ENCODE results near the gene ETV3L. TPM values are rescaled to one million over a fixed set of nuclear protein-coding genes. Genes with fewer than 3 reads are reported as not detected.

Gene ETV3L
- total RNA-seq, 1 donor from 2014 or later: not detected

GRCh38 chr1:157133426-157133825 is 33.8 kb upstream of the ETV3L start:
- H3K9me3 ChIP-seq (ENCODE audit: control insufficient read depth in 3 of 3, low read length in 3 of 3): no peaks in the 10 kb centered on the region
- H3K4me3 ChIP-seq (ENCODE audit: low read length in 3 of 3): no peak overlapping the region
- H3K27ac ChIP-seq (ENCODE audit: low read depth, low read length): no peak overlapping the region
- no peaks in the 10 kb centered on the region for H3K27me3 ChIP-seq (ENCODE audit: control insufficient read depth in 3 of 3, insufficient read depth in 3 of 3, low read length in 3 of 3)
- peaks cover 14 to 24% (median 17%) of the 10 kb centered on the region in 3 donors for H3K4me1 ChIP-seq (ENCODE audit: control insufficient read depth in 3 of 3, insufficient read depth in 3 of 3, low read length in 3 of 3)
- H3K9ac ChIP-seq (ENCODE audit: low read depth in 1 of 3, low read length in 3 of 3): no peak overlapping the region
- H3K36me3 ChIP-seq (ENCODE audit: control insufficient read depth in 3 of 3, insufficient read depth in 3 of 3, low read length in 3 of 3): peaks cover 33 to 65% (median 62%) of the 10 kb centered on the region in 3 donors

- H3K4me3 ChIP-seq (ENCODE audit: low read length in 3 of 3): no peak overlapping the region
- peaks cover 14 to 22% (median 17%) of the 10 kb centered on the region in 3 donors for H3K4me1 ChIP-seq (ENCODE audit: control insufficient read depth in 3 of 3, insufficient read depth in 3 of 3, low read length in 3 of 3)
- H3K27me3 ChIP-seq (ENCODE audit: control insufficient read depth in 3 of 3, insufficient read depth in 3 of 3, low read length in 3 of 3): no peaks in the 10 kb centered on the region
- H3K9me3 ChIP-seq (ENCODE audit: control insufficient read depth in 3 of 3, low read length in 3 of 3): no peaks in the 10 kb centered on the region
- peaks cover 36 to 71% (median 66%) of the 10 kb centered on the region in 3 donors for H3K36me3 ChIP-seq (ENCODE audit: control insufficient read depth in 3 of 3, insufficient read depth in 3 of 3, low read length in 3 of 3)
- H3K27ac ChIP-seq (ENCODE audit: low read depth, low read length): no peak overlapping the region
- no peak overlapping the region for H3K9ac ChIP-seq (ENCODE audit: low read depth in 1 of 3, low read length in 3 of 3)
These were observed 33.1 kb upstream of the ETV3L start for GRCh38 chr1:157132616-157133167.

- H3K27ac ChIP-seq (ENCODE audit: low read depth, low read length): no peak overlapping the region
- H3K27me3 ChIP-seq (ENCODE audit: control insufficient read depth in 3 of 3, insufficient read depth in 3 of 3, low read length in 3 of 3): no peaks in the 10 kb centered on the region
- H3K4me1 ChIP-seq (ENCODE audit: control insufficient read depth in 3 of 3, insufficient read depth in 3 of 3, low read length in 3 of 3): peaks cover 12 to 16% (median 13%) of the 10 kb centered on the region in 3 donors
- H3K9ac ChIP-seq (ENCODE audit: low read depth in 1 of 3, low read length in 3 of 3): no peak overlapping the region
- H3K9me3 ChIP-seq (ENCODE audit: control insufficient read depth in 3 of 3, low read length in 3 of 3): no peaks in the 10 kb centered on the region
- H3K36me3 ChIP-seq (ENCODE audit: control insufficient read depth in 3 of 3, insufficient read depth in 3 of 3, low read length in 3 of 3): peaks cover 36 to 73% (median 66%) of the 10 kb centered on the region in 3 donors
- no peak overlapping the region for H3K4me3 ChIP-seq (ENCODE audit: low read length in 3 of 3)
These were observed 32.5 kb upstream of the ETV3L start for GRCh38 chr1:157132111-157132510.

- Histone ChIP-seq H3K36me3 (ENCODE audit: control insufficient read depth in 3 of 3, insufficient read depth in 3 of 3, low read length in 3 of 3) (peaks cover 36 to 73% (median 66%) of the 10 kb centered on the region in 3 donors), H3K9ac (ENCODE audit: low read depth in 1 of 3, low read length in 3 of 3) (no peak overlapping the region), H3K27me3 (ENCODE audit: control insufficient read depth in 3 of 3, insufficient read depth in 3 of 3, low read length in 3 of 3) (no peaks in the 10 kb centered on the region)
These were observed 31.7 kb upstream of the ETV3L start for GRCh38 chr1:157131281-157131680.

GRCh38 chr1:157124855-157125254 is 25.2 kb upstream of the ETV3L start:
- Histone ChIP-seq H3K9ac (ENCODE audit: low read depth in 1 of 3, low read length in 3 of 3) (no peak overlapping the region), H3K4me1 (ENCODE audit: control insufficient read depth in 3 of 3, insufficient read depth in 3 of 3, low read length in 3 of 3) (peaks cover 0 to 2% (median 0%) of the 10 kb centered on the region in 3 donors), H3K27me3 (ENCODE audit: control insufficient read depth in 3 of 3, insufficient read depth in 3 of 3, low read length in 3 of 3) (no peaks in the 10 kb centered on the region), H3K36me3 (ENCODE audit: control insufficient read depth in 3 of 3, insufficient read depth in 3 of 3, low read length in 3 of 3) (peaks cover 23 to 36% (median 35%) of the 10 kb centered on the region in 3 donors), H3K4me3 (ENCODE audit: low read length in 3 of 3) (no peak overlapping the region), H3K27ac (ENCODE audit: low read depth, low read length) (no peak overlapping the region), H3K9me3 (ENCODE audit: control insufficient read depth in 3 of 3, low read length in 3 of 3) (no peaks in the 10 kb centered on the region)

More at GRCh38 chr1:157131281-157131680, 31.7 kb upstream of the ETV3L start:
- H3K4me3 ChIP-seq (ENCODE audit: low read length in 3 of 3): no peak overlapping the region
- H3K4me1 ChIP-seq (ENCODE audit: control insufficient read depth in 3 of 3, insufficient read depth in 3 of 3, low read length in 3 of 3): peaks cover 4 to 8% (median 5%) of the 10 kb centered on the region in 3 donors
- H3K27ac ChIP-seq (ENCODE audit: low read depth, low read length): no peak overlapping the region
- no peaks in the 10 kb centered on the region for H3K9me3 ChIP-seq (ENCODE audit: control insufficient read depth in 3 of 3, low read length in 3 of 3)

- Histone ChIP-seq H3K27me3 (ENCODE audit: control insufficient read depth in 3 of 3, insufficient read depth in 3 of 3, low read length in 3 of 3) (peaks cover 0 to 7% (median 4%) of the 10 kb centered on the region in 3 donors), H3K27ac (ENCODE audit: low read depth, low read length) (no peak overlapping the region), H3K9ac (ENCODE audit: low read depth in 1 of 3, low read length in 3 of 3) (no peak overlapping the region), H3K36me3 (ENCODE audit: control insufficient read depth in 3 of 3, insufficient read depth in 3 of 3, low read length in 3 of 3) (peaks cover 4 to 15% (median 4%) of the 10 kb centered on the region in 3 donors), H3K9me3 (ENCODE audit: control insufficient read depth in 3 of 3, low read length in 3 of 3) (no peaks in the 10 kb centered on the region), H3K4me1 (ENCODE audit: control insufficient read depth in 3 of 3, insufficient read depth in 3 of 3, low read length in 3 of 3) (peaks cover 0 to 3% (median 0%) of the 10 kb centered on the region in 3 donors), H3K4me3 (ENCODE audit: low read length in 3 of 3) (no peak overlapping the region)
These were observed 19.8 kb upstream of the ETV3L start for GRCh38 chr1:157119448-157119847.

GRCh38 chr1:157119008-157119407 is 19.4 kb upstream of the ETV3L start:
- no peak overlapping the region for H3K9ac ChIP-seq (ENCODE audit: low read depth in 1 of 3, low read length in 3 of 3)

GRCh38 chr1:157117527-157118057 is 18.0 kb upstream of the ETV3L start:
- Histone ChIP-seq H3K9ac (ENCODE audit: low read depth in 1 of 3, low read length in 3 of 3) (no peak overlapping the region), H3K27me3 (ENCODE audit: control insufficient read depth in 3 of 3, insufficient read depth in 3 of 3, low read length in 3 of 3) (peaks cover 0 to 24% (median 13%) of the 10 kb centered on the region in 3 donors), H3K36me3 (ENCODE audit: control insufficient read depth in 3 of 3, insufficient read depth in 3 of 3, low read length in 3 of 3) (peaks cover 0 to 2% (median 0%) of the 10 kb centered on the region in 3 donors), H3K4me1 (ENCODE audit: control insufficient read depth in 3 of 3, insufficient read depth in 3 of 3, low read length in 3 of 3) (peaks cover 0 to 4% (median 2%) of the 10 kb centered on the region in 3 donors), H3K27ac (ENCODE audit: low read depth, low read length) (no peak overlapping the region), H3K4me3 (ENCODE audit: low read length in 3 of 3) (no peak overlapping the region), H3K9me3 (ENCODE audit: control insufficient read depth in 3 of 3, low read length in 3 of 3) (no peaks in the 10 kb centered on the region)

More at GRCh38 chr1:157119008-157119407, 19.4 kb upstream of the ETV3L start:
- no peak overlapping the region for H3K27ac ChIP-seq (ENCODE audit: low read depth, low read length)
- no peak overlapping the region for H3K4me3 ChIP-seq (ENCODE audit: low read length in 3 of 3)
- H3K4me1 ChIP-seq (ENCODE audit: control insufficient read depth in 3 of 3, insufficient read depth in 3 of 3, low read length in 3 of 3): peaks cover 0 to 3% (median 0%) of the 10 kb centered on the region in 3 donors
- peaks cover 0 to 11% (median 4%) of the 10 kb centered on the region in 3 donors for H3K36me3 ChIP-seq (ENCODE audit: control insufficient read depth in 3 of 3, insufficient read depth in 3 of 3, low read length in 3 of 3)
- H3K9me3 ChIP-seq (ENCODE audit: control insufficient read depth in 3 of 3, low read length in 3 of 3): no peaks in the 10 kb centered on the region
- H3K27me3 ChIP-seq (ENCODE audit: control insufficient read depth in 3 of 3, insufficient read depth in 3 of 3, low read length in 3 of 3): peaks cover 0 to 11% (median 5%) of the 10 kb centered on the region in 3 donors

- Histone ChIP-seq H3K27me3 (ENCODE audit: control insufficient read depth in 3 of 3, insufficient read depth in 3 of 3, low read length in 3 of 3) (peaks cover 5 to 31% (median 20%) of the 10 kb centered on the region in 3 donors), H3K36me3 (ENCODE audit: control insufficient read depth in 3 of 3, insufficient read depth in 3 of 3, low read length in 3 of 3) (no peaks in the 10 kb centered on the region), H3K4me1 (ENCODE audit: control insufficient read depth in 3 of 3, insufficient read depth in 3 of 3, low read length in 3 of 3) (peaks cover 0 to 4% (median 2%) of the 10 kb centered on the region in 3 donors), H3K9me3 (ENCODE audit: control insufficient read depth in 3 of 3, low read length in 3 of 3) (no peaks in the 10 kb centered on the region), H3K27ac (ENCODE audit: low read depth, low read length) (no peak overlapping the region), H3K4me3 (ENCODE audit: low read length in 3 of 3) (no peak overlapping the region), H3K9ac (ENCODE audit: low read depth in 1 of 3, low read length in 3 of 3) (no peak overlapping the region)
These were observed 17.1 kb upstream of the ETV3L start for GRCh38 chr1:157116737-157117103.

Measured in skeletal muscle tissue (tissue), 4 donors.